NCI-H446 (cell line): ENCODE measurements around the gene SZRD1.
"Not testable (repeated sequence)": the region's sequence is repeated elsewhere in the genome, so short reads cannot be mapped to it uniquely, and the experiment has no call there.

Source experiments
- DNase-seq, 2 experiments: peaks; one replicate each; lab custom pipeline; 2025; lab: John Stamatoyannopoulos, UW

The SZRD1 gene, protein sequence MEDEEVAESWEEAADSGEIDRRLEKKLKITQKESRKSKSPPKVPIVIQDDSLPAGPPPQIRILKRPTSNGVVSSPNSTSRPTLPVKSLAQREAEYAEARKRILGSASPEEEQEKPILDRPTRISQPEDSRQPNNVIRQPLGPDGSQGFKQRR

DNA sequence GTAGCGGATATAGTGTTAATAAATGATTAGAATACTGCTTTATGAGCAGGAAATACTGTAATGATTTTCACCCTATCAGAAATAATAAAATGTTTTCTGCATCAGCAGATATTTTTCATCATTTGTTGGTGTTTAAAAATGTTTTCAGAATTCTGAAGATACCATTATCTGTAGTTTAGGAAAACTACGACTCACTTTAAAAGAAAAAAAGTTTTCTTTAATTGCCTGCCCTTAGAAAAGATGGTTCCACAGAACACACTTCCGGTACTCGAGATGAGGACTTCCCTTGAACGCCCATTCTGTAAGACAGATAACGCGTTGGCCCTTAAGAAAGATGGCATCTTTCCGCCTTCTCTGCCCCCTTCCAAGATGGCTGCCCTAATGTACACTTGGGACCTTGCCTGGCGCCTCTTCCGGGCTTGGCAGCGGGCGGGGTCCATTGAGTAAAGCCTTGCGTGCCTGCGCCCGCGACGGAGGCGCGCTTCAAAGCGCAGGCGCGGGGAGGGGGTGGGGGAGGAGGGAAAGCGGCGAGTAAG is at the start of gene SZRD1:
TSS of gene SZRD1 (plus strand) at position 521 of the 536 bp plus-strand sequence. CDS start 16 bp downstream, outside the sequence.
- DNase-seq, result peak; percentile 99 to 100

DNA sequence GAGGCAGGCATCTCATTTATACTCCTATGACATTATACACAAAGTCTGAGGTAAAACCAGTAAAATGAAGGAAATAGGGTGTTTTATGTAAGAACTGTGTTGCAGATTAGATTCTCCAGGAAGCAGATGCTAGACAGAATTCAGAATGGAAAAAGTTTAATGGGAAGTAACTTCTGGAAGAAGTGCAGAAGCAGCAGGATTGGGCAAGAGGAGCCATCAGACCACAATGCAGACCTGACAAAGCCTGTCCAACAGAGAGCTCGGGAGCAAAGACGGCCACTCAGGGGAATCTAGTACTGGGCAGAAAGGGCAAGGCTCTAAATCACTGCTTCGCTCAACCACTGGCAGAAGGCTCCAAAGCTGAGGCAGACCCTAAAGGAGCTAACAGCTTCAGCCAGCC is 48.5 kb upstream of the SZRD1 start:
- no peak for DNase-seq

DNA sequence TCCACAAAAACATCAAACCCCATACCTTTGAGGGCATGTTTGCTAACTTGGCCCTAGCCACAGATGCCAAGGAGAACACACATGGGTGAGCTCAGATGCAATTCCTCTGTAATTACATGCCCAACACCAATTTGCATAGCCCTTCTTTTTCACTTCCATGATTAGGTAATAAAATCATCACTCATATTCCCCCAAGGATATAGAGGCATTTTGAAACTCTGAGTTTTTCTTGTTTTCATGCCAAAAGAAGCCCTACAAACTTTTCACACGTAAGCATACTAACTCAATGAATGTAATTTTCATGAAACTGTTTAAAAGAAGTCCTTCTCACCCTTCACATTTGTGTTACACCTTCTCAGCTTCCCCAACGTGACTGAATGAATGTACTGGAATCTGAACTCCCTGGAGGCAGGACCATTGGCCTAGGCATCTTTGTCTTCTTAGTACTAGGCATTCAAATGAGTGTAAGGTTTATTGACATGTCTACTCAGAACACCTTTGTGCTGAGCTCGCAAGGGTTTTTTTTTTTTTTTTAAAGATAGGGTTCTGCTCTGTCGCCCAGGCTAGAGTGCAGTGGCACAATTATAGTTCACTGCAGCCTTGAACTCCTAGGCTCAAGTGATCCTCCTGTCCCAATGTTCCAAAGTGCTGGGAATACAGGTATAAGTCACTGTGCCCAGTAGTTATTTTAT is 45.7 kb upstream of the SZRD1 start:
- no peak for DNase-seq

DNA sequence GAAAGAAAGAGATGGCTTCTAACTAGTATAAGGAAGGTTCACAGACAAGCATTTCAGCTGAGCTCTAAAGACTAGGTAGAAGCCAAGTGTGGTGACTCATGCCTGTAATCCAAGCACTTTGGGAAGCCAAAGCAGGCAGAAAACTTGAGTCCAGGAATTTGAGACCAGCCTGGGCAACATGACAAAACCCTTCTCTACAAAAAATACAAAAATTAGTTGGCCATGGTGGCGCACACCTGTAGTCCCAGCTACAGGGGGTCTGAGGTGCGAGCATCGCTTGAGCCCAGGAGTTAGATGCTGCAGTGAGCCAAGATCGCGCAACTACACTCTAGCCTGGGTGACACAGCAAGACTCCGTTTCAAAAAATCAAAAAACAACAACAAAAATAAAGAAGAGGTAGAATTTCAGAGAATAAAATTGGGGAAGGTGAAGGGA is 42.6 kb upstream of the SZRD1 start:
- peak; percentile 57 to 73 for DNase-seq

DNA sequence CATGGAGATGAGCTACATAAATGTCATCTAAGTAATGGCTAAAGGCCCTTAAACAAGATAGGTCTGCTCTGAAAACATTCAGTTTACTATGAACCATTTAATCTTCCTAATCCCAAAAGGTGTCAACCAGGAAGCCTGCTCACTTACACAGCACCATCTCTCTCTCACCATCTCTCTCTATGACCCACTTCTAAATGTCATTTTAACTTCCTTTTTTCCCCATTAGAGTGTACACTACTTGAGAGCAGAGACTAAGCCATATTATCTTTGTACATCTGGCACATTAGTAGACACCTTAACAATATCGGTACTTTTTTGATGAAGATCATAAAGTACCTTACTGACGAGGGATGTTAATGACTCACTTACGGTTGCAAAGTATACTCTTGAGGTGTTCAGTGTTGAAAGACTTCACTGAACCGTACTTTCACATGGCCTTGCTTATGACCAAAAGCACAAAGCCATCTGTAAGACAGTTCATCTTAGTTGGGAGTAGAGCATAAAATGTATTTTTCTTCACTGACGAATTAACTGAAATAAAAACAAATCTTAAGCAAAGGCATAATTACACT is 40.1 kb upstream of the SZRD1 start:
- DNase-seq, result no peak

DNA sequence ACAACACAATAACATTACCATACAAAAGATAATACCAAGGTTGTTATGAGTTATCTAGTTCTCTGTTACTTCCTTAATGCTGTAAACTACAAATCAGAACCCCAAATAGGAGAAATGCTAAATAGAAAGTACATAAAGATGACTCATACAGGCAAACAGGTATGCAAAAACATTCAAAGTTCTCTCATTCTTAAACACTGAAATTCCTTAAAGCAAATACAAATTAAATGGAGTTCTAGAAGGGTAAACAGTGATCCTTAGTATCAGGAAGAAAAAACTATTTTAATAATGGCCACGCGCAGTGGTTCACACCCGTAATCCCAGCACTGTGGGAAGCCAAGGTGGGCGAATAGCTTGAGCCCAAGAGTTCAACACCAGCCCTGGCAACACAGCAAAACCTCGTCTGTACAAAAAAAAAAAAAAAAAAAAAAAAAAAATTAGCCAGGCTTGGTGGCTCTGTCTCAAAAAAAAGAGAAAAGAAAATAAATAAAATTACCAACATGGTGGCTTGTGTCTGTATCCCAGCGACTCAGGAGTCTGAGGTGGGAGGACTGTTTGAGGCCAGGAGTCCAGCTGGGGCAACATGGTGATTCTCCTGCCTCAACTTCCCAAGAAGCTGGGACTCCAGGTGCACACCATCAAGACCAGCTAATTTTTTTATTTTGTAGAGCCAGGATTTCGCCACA is 32.2 kb upstream of the SZRD1 start:
- no peak for DNase-seq

DNA sequence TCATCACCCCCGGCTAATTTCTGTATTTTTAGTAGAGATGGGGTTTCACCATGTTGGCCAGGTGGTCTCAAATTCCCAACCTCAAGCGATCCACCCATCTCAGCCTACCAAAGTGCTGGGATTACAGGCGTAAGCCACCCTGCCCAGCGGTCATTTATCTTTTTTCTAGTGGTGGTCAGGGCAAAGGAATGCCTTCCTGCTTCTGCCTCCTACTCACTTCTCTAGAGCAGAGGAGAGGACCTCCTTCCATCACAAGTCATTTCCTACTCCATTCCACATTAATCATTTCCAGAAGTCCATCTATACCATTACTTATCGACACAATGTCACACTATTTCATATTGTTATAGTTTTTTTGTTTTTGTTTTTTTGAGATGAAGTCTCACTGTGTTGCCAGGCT is 28.1 kb upstream of the SZRD1 start:
- DNase-seq, result no peak

DNA sequence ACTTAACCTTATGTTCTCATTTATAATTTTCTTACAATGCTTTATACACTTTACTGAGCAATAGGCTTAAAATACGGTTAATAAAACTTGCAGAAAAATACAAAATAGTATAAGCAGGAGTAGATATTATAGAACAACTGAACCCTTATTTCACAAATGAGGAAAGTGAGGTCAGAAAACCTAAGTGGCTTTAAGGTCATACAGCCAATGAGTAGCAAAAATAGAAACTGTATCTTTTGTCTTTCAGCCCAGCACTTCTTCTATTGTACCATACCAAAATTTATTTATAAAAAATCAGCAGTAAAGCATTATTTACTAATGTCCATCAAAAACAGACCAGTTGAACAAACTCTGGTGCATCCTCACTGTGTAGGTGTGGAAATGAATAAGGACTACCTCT is 26.4 kb upstream of the SZRD1 start:
- no peak for DNase-seq

DNA sequence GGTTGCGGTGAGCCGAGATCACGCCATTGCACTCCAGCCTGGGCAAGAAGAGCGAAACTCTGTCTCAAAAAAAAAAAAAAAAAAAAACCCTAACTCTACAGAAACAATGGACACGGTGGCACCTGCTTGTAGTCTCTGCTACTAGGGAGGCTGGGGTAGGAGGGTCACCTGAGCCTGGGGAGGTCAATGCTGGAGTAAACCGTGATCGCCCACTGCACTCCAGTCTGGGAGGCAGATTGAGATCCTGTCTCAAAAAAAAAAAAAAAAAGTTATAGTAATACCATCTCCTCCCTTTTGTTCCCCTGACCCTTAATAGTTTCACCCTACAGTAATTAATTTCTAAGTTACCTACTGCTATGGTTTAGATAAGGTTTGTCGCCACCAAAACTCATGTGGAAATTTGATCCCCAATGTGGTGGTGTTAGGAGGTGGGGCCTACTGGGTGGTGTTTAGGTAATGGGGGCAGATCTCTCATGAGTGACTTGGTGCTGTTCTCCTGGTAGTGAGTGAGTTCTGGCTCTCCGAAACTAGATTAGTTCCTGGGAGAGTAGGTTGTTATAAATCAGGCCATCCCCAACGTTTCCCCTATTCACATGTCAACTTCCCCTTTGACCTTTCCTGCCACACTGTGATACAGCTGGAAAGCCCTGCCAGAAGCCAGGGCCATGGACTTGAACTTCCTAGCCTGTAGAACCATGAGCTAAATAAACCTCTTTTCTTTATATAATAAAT is 24.5 kb upstream of the SZRD1 start:
- no peak for DNase-seq

DNA sequence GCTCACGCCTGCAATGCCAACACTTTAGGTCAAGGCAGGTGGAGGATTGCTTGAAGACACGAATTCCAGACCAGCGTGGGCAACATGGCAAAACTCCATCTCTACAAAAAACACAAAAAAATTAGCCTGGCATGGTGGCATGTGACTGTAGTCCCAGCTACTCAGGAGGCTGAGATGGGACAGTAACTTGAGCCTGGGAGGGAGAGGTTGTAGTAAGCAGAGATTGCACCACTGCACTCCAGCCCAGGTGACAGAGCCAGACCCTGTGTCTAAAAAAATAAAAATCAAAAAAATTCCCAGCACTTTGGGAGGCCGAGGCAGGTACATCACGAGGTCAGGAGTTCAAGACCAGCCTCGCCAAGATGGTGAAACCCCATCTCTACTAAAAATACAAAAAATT is 23.8 kb upstream of the SZRD1 start:
- not testable (repeated sequence) for DNase-seq

DNA sequence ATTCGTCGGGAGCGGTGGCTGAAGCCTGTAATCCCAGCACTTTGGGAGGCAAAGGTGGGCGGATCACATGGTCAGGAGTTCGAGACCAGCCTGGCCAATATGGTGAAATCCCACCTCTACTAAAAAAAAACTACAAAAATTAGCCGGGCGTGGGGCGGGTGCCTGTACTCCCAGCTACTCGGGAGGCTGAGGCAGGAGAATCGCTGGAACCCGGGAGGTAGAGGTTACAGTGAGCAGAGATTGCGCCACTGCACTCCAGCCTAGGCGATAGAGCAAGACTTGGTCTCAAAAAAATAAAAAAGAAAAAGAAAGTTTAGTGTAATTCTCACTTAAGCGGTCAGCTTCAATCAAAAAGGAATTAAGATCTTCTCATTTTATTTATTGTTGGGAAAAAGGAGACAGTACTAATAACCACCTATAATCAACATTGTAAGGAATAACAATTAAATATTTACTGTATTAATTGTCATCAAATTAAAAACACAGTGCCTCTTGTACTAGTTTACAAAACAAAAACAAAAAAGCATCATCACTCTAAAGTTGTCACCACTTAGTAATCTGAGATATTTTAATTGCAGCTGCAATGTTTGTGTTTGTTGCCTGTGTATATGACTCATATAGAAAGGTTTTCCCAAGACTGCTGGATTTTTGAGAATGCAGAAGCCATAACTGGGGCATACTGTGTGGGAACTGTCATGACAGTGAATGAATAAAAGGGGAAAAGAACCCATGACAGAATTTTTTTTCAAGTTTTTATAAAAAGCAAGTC is 18.4 kb upstream of the SZRD1 start:
- DNase-seq, result no peak

DNA sequence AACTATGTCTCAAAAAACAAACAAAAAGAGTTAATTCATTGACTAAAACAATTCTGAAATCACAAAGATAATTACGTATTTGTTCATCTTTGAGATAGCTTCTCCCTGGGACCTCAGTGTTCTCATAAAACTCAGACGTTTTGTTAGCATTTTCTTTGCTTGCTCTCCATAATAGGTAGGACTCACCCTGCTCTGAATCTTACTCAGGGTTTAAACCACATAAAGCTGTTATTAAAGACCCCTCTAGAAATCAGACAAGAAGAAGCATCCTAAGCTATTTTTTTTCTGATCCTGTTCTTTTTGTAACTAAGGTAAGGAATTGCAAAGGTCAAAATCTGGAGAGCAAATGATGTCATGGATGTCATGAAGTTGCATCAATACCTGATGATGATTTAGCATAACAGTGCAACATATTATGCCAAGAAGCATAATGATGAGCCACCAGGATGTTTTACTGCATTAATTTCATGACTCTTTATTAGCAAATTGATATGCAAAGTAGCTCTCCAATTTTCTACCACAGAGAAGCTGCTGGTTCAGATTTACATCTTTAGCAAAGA is 17.1 kb upstream of the SZRD1 start:
- DNase-seq, result no peak

DNA sequence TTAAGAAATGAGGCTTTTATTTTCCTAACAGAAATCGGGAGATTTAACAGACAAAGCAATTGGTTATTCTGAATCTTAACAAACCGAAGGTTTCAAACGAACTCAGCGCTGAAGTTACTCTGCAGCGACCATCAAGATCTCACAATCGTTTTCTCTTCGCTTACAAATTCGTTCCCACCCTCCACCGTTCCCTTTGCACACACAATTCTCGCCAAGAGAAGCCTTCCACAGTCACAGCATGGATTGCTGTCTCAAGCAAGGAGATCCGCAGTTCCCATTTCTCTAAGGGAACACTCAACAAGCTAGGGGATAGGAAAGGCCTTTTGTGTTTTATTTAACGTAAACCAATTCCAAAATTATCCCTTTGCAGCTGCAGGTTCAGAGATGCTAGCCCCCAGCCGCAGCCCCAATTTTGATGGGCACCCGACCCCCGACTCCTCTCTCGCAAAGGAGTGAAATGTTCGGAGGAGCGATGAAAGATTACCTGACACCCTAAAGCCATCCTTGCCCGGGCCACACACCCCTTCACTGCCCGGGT is 15.5 kb upstream of the SZRD1 start:
- no peak for DNase-seq

DNA sequence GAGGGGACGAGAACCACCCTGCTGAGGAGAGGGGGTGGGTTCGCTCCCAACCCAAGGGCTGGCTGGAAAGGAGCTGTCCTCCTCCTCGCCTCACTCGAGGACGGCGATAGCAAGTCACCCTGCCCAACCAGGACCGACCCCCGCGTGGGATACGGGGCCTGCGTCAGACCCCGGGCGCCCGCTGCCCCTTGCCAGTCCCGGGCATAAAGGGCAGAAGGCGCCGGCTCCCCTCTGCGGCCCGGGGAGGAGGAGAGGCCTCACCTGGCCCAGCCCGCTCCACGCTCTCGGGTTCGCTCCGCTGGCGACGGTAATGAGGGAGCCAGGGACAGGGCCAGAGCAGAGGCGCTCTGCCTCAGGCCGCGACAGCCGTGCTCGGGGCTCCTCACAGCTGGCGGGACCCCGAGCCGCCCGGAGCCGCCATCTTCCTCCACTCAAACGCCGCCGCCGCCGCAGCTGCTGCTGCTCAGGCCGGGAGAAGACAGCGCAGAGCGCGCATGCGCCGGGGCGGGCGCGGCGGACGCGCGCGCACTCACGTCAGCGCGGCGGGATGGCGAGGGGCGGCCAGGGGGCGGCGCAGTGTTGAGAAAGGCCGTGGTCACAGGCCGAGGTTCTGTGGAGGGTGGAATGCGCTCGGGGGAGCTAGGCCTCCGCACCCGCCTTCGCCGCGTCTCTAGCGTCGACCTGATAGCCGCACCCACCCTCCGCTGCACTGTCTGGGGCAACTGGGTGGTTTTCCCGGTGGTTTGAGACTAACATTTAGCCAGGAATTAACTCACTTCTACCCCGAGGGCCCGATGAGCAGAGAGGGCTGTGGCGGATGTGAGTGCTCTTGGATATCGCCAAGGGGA is 14.8 kb upstream of the SZRD1 start, which contains the start of gene FBXO42:
TSS of gene FBXO42 (minus strand) at position 487 of the 848 bp plus-strand sequence. CDS start 37,062 bp downstream, outside the sequence.
- peak; percentile 92 to 97 for DNase-seq

DNA sequence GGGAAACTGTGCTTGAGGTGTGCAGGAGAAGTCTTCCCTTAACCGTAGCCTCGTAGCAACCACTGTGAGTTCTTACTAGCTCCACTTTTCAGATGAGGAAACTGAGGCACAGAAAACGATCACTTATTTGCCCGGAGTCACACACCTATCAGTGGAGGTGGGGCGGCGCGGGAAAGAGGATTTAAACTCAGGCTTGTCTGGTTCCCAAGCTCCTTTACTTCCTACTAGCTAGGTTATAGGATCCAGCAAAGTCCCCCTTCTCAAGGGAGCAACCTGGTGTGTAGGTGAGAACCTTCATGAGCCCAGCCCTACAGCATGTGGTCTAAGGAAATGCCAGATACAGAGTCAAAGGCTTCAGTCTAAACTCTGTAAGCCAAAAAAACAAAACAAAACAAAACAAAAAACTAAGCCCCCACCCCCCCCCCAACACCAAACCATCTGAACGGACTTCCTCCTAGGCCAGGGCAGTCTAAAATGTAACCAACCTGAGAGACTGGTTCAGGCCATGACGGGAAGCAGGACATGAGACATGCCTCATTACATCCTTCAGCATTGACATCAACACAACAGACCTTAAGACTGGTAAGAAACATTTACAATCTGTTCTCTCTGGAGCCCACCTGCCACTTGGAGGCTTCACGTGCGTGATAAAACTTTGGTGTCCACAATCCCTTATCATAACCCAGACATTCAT is 14.1 kb upstream of the SZRD1 start:
- no peak for DNase-seq

DNA sequence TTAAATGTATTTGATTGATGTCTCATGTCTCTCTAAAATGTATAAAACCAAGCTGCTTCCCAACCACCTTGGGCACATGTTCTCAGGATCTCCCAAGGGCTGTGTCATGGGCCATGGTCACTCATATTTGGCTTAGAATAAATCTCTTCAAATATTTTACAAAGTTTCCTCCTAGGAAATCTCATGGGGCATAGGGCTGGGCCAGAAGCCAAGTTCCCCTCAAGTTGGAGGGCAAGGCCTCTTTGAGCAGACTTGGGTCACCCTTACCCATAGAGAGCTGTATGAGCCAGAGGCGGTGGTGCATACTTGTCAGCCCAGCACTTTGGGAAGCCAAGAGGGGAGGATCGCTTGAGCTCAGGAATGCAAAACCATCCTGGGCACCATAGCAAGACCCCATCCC is 12.4 kb upstream of the SZRD1 start:
- DNase-seq, result no peak

DNA sequence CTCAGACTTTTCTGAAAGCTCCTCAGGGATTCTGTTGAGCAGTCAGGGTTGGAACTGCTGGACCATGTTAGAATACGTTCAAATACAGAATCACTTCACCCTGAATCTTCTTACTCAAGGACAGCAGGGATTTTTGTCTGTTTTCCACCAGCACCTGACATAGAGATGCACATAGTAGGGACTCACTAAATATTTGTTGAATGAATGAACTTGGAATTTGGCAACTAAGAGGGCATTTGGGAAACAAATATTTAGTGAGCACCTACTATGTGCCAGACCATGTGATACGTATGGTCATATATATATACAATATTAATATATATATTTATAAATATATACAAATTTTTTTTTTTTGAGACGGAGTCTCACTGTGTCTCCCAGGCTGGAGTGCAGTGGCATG is 10.2 kb upstream of the SZRD1 start:
- no peak for DNase-seq

DNA sequence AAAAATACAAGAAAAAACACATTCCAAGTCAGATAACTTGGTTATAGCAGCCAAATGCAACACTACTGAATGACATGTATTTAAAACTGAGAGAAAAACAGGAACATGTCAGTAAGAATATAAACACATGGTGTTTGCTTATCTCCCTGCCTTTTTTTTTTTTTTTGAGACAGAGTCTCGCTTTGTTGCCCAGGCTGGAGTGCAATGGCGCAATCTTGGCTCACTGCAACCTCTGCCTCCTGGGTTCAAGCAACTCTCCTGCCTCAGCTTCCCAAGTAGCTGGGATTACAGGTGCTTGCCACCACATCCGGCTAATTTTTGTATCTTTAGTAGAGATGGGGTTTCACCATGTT is 1.9 kb upstream of the SZRD1 start:
- not testable (repeated sequence) for DNase-seq
